GM19455 (cell line): ENCODE data around the gene ZNF311.
A peak's percentile ranks its signal among the peaks of the same experiment; 100 is the strongest.
"Not testable (repeated sequence)": the region's sequence is repeated elsewhere in the genome, so short reads cannot be mapped to it uniquely, and the experiment has no call there.

Source experiments
- ATAC-seq: cut with Tn5 transposase; IDR thresholded peaks from one replicate; pipeline ENCODE4 v1.9.1; 2021; ENCODE audit not compliant: unreplicated experiment

ZNF311 gene

DNA sequence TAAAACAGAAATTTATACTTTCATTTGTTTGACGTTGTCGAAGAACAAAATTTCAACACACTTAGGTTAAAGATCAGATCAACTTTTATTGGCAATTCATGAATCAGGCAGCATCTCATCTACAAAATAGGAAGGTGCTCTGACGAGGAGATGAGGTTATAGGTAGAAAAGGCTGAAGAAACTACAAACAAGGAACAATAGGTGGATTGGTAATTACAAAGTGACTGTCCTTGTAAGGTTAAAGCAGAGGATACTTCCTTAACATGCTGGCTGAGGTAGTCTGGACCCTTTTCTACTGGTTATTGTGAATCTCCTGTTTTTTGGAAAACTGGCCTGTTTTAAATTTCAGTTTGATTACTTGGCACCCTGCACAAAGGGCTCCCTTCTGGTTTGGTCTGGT is 48.8 kb downstream of the ZNF311 start:
- ATAC-seq = no peak

DNA sequence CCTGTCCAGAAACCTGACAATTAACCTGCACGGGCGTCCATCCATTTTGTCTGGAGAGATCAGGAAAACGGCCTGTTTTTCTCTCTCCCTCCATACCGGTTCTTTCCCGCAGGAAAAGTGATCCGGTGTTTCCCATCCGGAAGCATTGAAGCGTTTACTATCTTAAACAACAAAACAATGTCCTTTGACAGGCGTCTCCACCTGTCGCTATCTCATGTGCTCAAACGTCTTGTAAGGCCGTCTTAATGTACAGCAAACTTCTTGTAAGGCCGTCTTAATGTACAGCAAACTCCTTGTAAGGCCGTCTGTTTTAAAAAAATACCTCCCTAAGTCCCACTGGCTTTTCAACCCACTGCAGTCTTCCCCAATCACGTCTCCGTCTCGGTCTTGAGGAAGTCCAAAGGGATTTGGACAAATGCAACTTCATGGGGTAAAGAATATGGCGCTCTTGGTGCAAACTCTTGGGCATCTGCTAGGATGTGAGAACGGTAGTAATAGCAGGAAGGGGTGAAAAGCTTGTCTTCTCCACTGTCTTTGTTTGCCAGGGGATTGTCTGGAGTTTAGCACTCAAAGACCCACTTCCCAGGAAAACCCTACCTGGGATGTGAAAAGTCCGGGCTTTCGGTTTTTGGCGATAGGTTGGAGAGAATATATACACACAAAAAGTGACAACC is 51.4 kb downstream of the ZNF311 start:
- ATAC-seq = no peak

DNA sequence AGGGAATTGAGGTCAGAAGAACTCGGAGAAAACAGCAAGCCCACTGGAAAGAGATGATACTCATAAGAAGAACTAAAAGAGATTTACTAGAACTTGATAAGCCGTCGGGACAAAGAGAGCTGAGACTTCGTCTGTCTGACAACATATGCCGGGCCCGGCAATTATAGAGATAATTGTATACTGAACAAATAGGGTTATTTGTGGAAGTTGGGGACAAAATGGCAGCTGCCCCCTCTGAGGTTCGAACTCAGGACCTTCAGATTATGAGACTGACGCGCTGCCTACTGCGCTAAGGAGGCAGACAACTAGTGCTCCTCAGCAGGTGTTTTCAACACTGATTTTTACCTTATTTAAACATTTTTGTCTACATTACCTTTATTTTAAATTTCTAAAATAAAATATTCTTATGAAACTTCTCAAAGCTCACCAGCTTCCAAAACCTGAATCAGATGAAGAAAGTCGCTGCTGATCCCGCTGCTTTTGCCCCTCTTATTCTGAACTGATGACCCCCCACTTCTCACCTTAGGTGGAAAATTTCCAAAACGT is 52.0 kb downstream of the ZNF311 start:
- ATAC-seq = peak; percentile 79

DNA sequence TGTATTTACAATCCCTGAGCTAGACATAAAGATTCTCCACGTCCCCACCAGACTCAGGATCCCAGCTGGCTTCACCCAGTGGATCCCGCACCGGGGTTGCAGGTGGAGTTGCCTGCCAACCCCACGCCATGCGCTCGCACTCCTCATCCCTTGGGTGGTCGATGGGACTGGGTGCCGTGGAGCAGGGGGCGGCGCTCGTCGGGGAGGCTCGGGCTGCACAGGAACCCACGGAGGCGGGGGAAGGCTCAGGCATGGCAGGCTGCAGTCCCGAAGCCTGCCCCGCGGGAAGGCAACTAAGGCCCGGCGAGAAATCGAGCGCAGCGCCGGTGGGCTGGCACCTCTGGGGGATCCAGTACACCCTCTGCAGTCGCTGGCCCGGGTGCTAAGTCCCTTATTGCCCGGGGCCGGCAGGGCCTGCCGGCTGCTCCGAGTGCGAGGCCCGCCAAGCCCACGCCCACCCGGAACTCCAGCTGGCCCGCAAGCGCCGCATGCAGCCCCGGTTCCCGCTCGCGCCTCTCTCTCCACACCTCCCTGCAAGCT is 55.4 kb downstream of the ZNF311 start:
- not testable (repeated sequence) for ATAC-seq

DNA sequence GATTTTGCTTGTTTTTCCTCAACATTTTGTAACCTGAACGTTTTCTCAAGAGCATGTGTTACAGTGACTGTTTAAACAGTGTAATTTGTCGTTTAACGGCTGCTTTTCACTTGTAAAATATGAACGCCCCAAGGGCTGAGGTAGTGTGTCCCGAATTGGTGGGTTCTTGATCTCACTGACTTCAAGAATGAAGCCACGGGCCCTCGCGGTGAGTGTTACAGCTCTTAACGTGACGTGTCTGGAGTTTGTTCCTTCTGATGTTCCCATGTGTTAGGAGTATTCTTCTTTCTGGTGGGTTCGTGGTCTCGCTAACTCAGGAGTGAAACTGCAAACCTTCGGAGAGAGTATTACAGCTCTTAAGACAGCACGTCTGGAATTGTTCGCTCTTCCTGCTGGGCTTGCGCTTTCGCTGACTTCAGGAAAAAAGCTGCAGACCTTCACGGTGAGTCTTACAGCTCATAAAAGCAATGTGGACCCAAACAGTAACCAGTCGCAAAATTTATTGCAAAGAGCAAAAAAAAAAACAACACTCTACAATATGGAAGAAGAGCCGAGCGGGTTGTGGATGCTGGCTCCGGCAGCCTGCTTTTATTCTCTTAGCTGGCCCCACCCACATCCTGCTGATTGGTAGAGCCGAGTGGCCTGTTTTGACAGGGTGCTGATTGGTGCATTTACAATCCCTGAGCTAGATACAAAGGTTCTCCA is 56.2 kb downstream of the ZNF311 start:
- no peak for ATAC-seq

DNA sequence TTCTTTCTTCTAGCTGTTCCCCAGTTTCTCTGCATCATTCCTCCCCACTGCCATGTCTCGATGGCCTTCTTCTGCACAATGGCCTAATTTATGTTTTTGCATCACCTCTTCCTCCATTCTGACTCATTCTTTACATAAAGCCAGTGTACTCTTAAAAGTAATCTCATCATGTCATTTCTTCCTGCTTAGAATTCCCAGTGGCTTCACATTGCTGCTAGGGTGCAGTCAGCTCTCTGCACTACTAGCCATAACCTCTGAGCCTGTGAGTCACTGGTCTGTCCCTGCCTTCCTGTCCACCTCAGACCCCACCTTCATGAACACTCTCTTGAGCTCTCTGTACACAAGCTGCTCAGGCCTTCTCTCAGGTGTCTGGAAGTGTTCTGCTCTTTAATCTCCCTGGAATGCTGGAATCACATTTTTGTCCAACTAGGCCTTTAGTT is 57.3 kb downstream of the ZNF311 start:
- no peak for ATAC-seq

DNA sequence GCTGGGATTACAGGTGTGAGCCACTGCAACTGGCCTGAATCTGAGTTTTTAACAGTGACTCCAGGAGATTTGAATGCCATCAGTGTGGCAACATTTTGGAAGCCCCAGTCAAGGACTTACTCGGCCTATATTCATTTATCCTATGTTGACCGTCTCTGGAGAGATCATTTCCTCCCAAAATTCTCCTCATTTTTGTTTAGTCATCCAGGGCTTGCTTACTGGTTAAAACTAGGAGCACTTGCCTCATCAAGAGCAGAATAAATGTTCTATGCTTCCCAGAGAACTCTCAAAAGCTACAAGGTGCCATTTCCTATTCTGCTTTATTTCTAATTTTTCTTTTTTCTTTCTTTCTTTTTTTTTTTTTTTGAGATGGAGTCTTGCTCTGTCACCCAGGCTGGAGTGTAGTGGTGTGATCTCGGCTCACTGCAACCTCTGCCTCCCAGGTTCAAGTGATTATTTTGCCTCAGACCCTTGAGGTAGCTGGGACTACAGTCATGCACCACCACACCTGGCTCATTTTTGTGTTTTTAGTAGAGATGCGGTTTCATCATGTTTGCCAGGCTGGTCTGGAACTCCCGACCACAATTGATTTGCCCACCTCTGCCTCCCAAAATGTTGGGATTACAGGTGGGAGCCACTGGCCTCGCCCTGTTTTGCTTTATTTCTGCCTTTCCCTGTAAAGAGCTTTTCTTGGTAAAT is 57.9 kb downstream of the ZNF311 start:
- no peak for ATAC-seq

DNA sequence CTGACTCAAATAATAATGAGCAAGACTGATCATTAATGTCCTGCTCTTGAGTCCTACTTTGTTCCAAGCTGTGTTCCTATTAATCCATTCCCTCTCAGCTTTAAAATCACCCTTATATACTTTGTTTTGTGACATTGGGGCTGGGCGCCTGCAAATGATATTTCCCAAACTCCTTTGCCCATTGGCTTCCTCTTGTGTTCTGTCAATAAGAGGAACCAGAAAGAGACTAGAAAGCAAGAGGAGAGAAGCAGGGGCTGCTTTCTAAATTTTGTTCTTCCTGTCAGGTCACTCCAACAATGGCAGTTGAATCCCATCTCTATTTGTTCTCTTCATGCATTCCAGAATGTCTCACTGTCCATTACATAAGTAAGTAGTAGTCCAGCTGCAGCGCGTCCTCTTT is 59.8 kb downstream of the ZNF311 start:
- ATAC-seq = no peak
